Measurements from ENCODE around the gene DISC1. TPM values are rescaled to one million over a fixed set of nuclear protein-coding genes. Genes with fewer than 3 reads are reported as not detected.
A peak's percentile ranks its signal among the peaks of the same experiment; 100 is the strongest.

The DISC1 gene
- total RNA-seq, 1 donor from 2014 or later = 16.0 TPM

- H3K27me3 ChIP-seq = no peaks in the 10 kb centered on the region
- peak overlapping the region; percentile 65 to 86 for H3K27ac ChIP-seq
- DNase-seq (ENCODE audit: low spot score in 2 of 2) = peak; percentile 32 to 84
- TF ChIP-seq CTCF (IDR thresholded peaks at IDR 0.05) = no peak
- intact Hi-C loops (cut with DNase I) = no loop called here
- no peaks in the 10 kb centered on the region for H3K36me3 ChIP-seq
- no peaks in the 10 kb centered on the region for H3K9me3 ChIP-seq
- H3K4me3 ChIP-seq = peak overlapping the region; percentile 63 to 87
- peaks cover 3 to 5% of the 10 kb centered on the region in 2 donors for H3K4me1 ChIP-seq
Observed at GRCh38 chr1:231626951-231627614, 493 bp downstream of the DISC1 start.

- TF ChIP-seq CTCF (IDR thresholded peaks at IDR 0.05) = no peak
- Histone ChIP-seq H3K4me3 (peak overlapping the region in 1 of 2 donors; percentile 87), H3K4me1 (peaks cover 3 to 5% of the 10 kb centered on the region in 2 donors), H3K36me3 (no peaks in the 10 kb centered on the region), H3K9me3 (no peaks in the 10 kb centered on the region), H3K27me3 (no peaks in the 10 kb centered on the region), H3K27ac (peak overlapping the region; percentile 65 to 86)
- no peak for DNase-seq (ENCODE audit: low spot score in 2 of 2)
- intact Hi-C loops (cut with DNase I) = no loop called here
Observed at GRCh38 chr1:231628207-231628876, 1.8 kb downstream of the DISC1 start.

GRCh38 chr1:231629132-231629531, 2.5 kb downstream of the DISC1 start:
- no peaks in the 10 kb centered on the region for H3K36me3 ChIP-seq
- no peak overlapping the region for H3K4me3 ChIP-seq
- H3K27ac ChIP-seq = no peak overlapping the region
- peak in 1 of 2 donors; percentile 71 for DNase-seq (ENCODE audit: low spot score in 2 of 2)
- no peaks in the 10 kb centered on the region for H3K27me3 ChIP-seq
- no peaks in the 10 kb centered on the region for H3K9me3 ChIP-seq
- no peak for TF ChIP-seq CTCF (IDR thresholded peaks at IDR 0.05)
- intact Hi-C loops (cut with DNase I) = no loop called here
- H3K4me1 ChIP-seq = peaks cover 3 to 5% of the 10 kb centered on the region in 2 donors

GRCh38 chr1:231630558-231631205, 4.1 kb downstream of the DISC1 start:
- DNase-seq (ENCODE audit: low spot score in 2 of 2) = no peak
- no peaks in the 10 kb centered on the region for H3K9me3 ChIP-seq
- TF ChIP-seq CTCF (IDR thresholded peaks at IDR 0.05) = no peak
- H3K4me1 ChIP-seq = peaks cover 3 to 5% of the 10 kb centered on the region in 2 donors
- no peaks in the 10 kb centered on the region for H3K36me3 ChIP-seq
- no peaks in the 10 kb centered on the region for H3K27me3 ChIP-seq
- no peak overlapping the region for H3K4me3 ChIP-seq
- intact Hi-C loops (cut with DNase I) = no loop called here
- H3K27ac ChIP-seq = no peak overlapping the region

GRCh38 chr1:231631717-231632116, 5.1 kb downstream of the DISC1 start:
- DNase-seq (ENCODE audit: low spot score in 2 of 2) = no peak
- Histone ChIP-seq H3K4me1 (peaks cover 3 to 5% of the 10 kb centered on the region in 2 donors), H3K9me3 (no peaks in the 10 kb centered on the region), H3K27ac (no peak overlapping the region), H3K4me3 (no peak overlapping the region), H3K36me3 (no peaks in the 10 kb centered on the region), H3K27me3 (no peaks in the 10 kb centered on the region)
- intact Hi-C loops (cut with DNase I) = no loop called here
- TF ChIP-seq CTCF (IDR thresholded peaks at IDR 0.05) = no peak
